ENCODE measurements around the gene IL12RB2. TPM values are rescaled to one million over a fixed set of nuclear protein-coding genes. Genes with fewer than 3 reads are reported as not detected.

The IL12RB2 gene
- total RNA-seq, 1 donor from 2014 or later: not detected

- TF ChIP-seq CTCF (IDR thresholded peaks at IDR 0.05): no peak
- Histone ChIP-seq H3K9me3 (no peaks in the 10 kb centered on the region), H3K4me1 (no peaks in the 10 kb centered on the region), H3K27me3 (no peaks in the 10 kb centered on the region), H3K4me3 (no peak overlapping the region), H3K27ac (no peak overlapping the region), H3K36me3 (no peaks in the 10 kb centered on the region)
- intact Hi-C loops (cut with DNase I): no loop called here
- no peak for DNase-seq (ENCODE audit: low spot score in 2 of 2)
These were observed 14.8 kb downstream of the IL12RB2 start for GRCh38 chr1:67322442-67322841.

GRCh38 chr1:67323087-67323486 lies 15.4 kb downstream of the IL12RB2 start:
- Histone ChIP-seq H3K36me3 (no peaks in the 10 kb centered on the region), H3K27me3 (no peaks in the 10 kb centered on the region), H3K27ac (no peak overlapping the region), H3K9me3 (no peaks in the 10 kb centered on the region), H3K4me3 (no peak overlapping the region), H3K4me1 (no peaks in the 10 kb centered on the region)
- no peak for DNase-seq (ENCODE audit: low spot score in 2 of 2)
- intact Hi-C loops (cut with DNase I): no loop called here
- no peak for TF ChIP-seq CTCF (IDR thresholded peaks at IDR 0.05)

- no peaks in the 10 kb centered on the region for H3K36me3 ChIP-seq
- no peak overlapping the region for H3K4me3 ChIP-seq
- no peaks in the 10 kb centered on the region for H3K27me3 ChIP-seq
- H3K9me3 ChIP-seq: no peaks in the 10 kb centered on the region
- DNase-seq (ENCODE audit: low spot score in 2 of 2): no peak
- intact Hi-C loops (cut with DNase I): no loop called here
- no peak overlapping the region for H3K27ac ChIP-seq
- TF ChIP-seq CTCF (IDR thresholded peaks at IDR 0.05): no peak
- H3K4me1 ChIP-seq: no peaks in the 10 kb centered on the region
These were observed 16.4 kb downstream of the IL12RB2 start for GRCh38 chr1:67324068-67324467.

DNA sequence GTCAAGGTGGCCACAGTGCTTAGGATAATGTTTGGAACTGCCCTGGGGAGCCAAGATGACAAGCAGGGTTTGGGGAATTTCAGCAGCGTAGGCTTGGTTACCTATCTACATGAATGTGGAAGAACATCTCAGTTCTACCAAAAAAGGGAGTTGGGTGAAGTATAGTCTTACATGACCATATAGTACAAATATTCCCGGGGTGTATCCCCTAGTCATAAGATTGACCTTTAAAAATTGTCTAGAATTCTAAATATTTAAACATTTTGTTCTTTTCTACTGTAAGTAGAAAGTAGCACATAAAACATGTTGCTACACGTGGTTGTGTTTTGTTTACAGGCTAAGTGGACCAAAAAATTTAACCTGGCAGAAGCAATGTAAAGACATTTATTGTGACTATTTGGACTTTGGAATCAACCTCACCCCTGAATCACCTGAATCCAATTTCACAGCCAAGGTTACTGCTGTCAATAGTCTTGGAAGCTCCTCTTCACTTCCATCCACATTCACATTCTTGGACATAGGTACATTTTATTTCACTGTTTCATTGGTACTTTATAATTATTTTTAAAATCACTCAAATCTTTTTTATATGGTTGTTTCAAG lies 20.3 kb downstream of the IL12RB2 start:
- no peaks in the 10 kb centered on the region for H3K9me3 ChIP-seq
- H3K27me3 ChIP-seq: no peaks in the 10 kb centered on the region
- H3K27ac ChIP-seq: no peak overlapping the region
- no peaks in the 10 kb centered on the region for H3K36me3 ChIP-seq
- H3K4me3 ChIP-seq: no peak overlapping the region
- intact Hi-C loops (cut with DNase I): no loop called here
- no peak for TF ChIP-seq CTCF (IDR thresholded peaks at IDR 0.05)
- H3K4me1 ChIP-seq: no peaks in the 10 kb centered on the region
- no peak for DNase-seq (ENCODE audit: low spot score in 2 of 2)

DNA sequence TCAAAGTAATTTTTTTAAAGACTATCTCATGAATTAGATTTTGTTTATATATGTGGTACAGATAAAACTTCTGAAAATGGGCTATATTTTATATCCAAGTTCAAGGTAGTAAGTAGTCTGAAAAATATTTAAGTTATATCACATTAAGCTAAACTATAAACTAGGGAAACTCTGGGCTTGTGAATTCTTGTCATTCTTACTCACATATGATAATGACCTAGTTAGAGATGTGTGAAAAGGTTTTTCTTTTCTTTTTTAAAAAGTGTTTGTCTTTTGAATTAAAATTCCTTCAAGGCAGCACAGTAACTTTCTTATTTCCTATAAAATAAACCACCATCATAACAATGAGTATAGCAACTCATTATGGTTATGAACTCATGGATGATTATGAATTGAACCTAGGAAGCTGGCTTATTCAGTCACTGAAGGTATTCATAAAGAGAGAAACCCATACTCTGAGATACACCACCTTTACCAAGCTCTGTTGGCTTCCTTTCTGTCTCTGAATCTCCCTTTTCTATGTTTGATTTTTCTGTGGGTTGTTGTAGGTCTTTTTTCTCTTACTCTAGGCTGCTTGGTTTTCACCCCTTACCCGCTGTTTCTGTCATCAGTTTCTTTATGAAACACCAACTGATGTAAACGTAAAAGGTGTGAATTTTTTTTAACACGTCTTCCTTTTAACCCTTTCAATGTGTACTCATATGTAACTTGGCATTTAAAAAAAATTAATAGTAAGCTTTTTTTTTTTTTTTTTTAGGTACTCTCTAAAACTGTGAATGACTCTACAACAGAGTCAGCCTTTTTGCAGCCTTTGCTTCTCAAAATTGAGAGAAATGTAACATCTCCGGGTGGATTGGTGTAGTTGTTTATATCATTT lies 25.2 kb downstream of the IL12RB2 start:
- intact Hi-C loops (cut with DNase I): no loop called here
- no peak overlapping the region for H3K27ac ChIP-seq
- H3K4me3 ChIP-seq: no peak overlapping the region
- TF ChIP-seq CTCF (IDR thresholded peaks at IDR 0.05): no peak
- no peaks in the 10 kb centered on the region for H3K36me3 ChIP-seq
- H3K27me3 ChIP-seq: no peaks in the 10 kb centered on the region
- DNase-seq (ENCODE audit: low spot score in 2 of 2): no peak
- H3K9me3 ChIP-seq: no peaks in the 10 kb centered on the region
- no peaks in the 10 kb centered on the region for H3K4me1 ChIP-seq
